Panc1 (cell line): ENCODE data around the gene INSYN2A. TPM values are rescaled to one million over a fixed set of nuclear protein-coding genes. Genes with fewer than 3 reads are reported as not detected.

Experiments used
- ATAC-seq: fragments of 200-7000 bp; cut with Tn5 transposase; 2 replicates; pipeline ENCODE4 v1.9.1; 2020; ENCODE audit warnings: mild to moderate bottlenecking, moderate library complexity
- BruUV-seq: library from RNA; stranded (reverse); fragments of 400-500 nt; replicated peaks from 2 replicates; lab custom pipeline; 2021; lab: Mats Ljungman, UMichigan
- CTCF ChIA-PET: fragments of 300-600 bp; sonication (Branson Sonifier 250); formaldehyde crosslinking; loops from one replicate; lab custom pipeline; 2022; ENCODE audit warnings: antibody characterized with exemption; lab: Charles Lee
- POLR2A ChIA-PET: fragments of 300-600 bp; sonication (Branson Sonifier 250); formaldehyde crosslinking; loops from one replicate; lab custom pipeline; 2022; ENCODE audit warnings: antibody characterized with exemption; lab: Charles Lee
- DNase-seq: peaks from one replicate; pipeline ENCODE4 v3.0.0-alpha.2; 2010; ENCODE audit warnings: low read depth, low spot score
- H3K27ac ChIP-seq: 2 replicates; pipeline ENCODE4 v1.5.1; 2011; ENCODE audit warnings: mild to moderate bottlenecking, low read length, inconsistent platforms
- H3K27me3 ChIP-seq: fragments of 200-500 bp; sonication (Bioruptor generic); 2 replicates; pipeline ENCODE4 v1.6.0; 2014; ENCODE audit warnings: low read length, inconsistent platforms; ENCODE audit not compliant: control insufficient read depth, insufficient read depth
- H3K36me3 ChIP-seq: fragments of 200-500 bp; sonication (Bioruptor generic); 2 replicates; pipeline ENCODE4 v1.5.1; 2014; ENCODE audit warnings: inconsistent platforms, mild to moderate bottlenecking, low read length, moderate library complexity; ENCODE audit not compliant: control insufficient read depth, insufficient read depth
- H3K4me1 ChIP-seq: 2 replicates; pipeline ENCODE4 v1.5.1; 2011; ENCODE audit warnings: inconsistent platforms, mild to moderate bottlenecking, low read length, moderate library complexity; ENCODE audit not compliant: control insufficient read depth, insufficient read depth
- H3K4me3 ChIP-seq, 2 experiments: 2 replicates each; pipeline ENCODE4 v1.5.1; 2011 to 2012; ENCODE audit warnings: low read depth in 2 of 2, low read length in 2 of 2, mild to moderate bottlenecking in 2 of 2, inconsistent platforms in 1 of 2, moderate library complexity in 1 of 2
- H3K9me3 ChIP-seq: fragments of 200-500 bp; sonication (Bioruptor generic); 2 replicates; pipeline ENCODE4 v1.5.1; 2014; ENCODE audit warnings: low read depth, mild to moderate bottlenecking, inconsistent platforms, low read length, moderate library complexity; ENCODE audit not compliant: control insufficient read depth, insufficient read depth
- CTCF ChIP-seq: fragments of 450-650 bp; IDR thresholded peaks from 2 replicates; pipeline ENCODE4 v1.5.1; 2017; ENCODE audit warnings: mild to moderate bottlenecking
- POLR2AphosphoS5 ChIP-seq: IDR thresholded peaks from 2 replicates; pipeline ENCODE4 v1.6.1; 2012; ENCODE audit warnings: mild to moderate bottlenecking, low read depth, low read length, moderate library complexity
- REST ChIP-seq, 2 experiments: IDR thresholded peaks; 2 replicates each; pipeline ENCODE4 v1.6.1; 2011 to 2012; ENCODE audit warnings: low read depth in 2 of 2, control low read depth in 1 of 2, low read length in 1 of 2, mild to moderate bottlenecking in 1 of 2, moderate library complexity in 1 of 2; ENCODE audit not compliant: insufficient read depth in 1 of 2
- SIN3A ChIP-seq: IDR thresholded peaks from 2 replicates; pipeline ENCODE4 v1.6.1; 2012; ENCODE audit warnings: low read depth, mild to moderate bottlenecking, low read length, moderate library complexity, borderline replicate concordance; ENCODE audit not compliant: insufficient read depth
- TCF7L2 ChIP-seq: IDR thresholded peaks from 2 replicates; pipeline ENCODE4 v1.6.1; 2011; ENCODE audit warnings: mild to moderate bottlenecking, low read depth, low read length, inconsistent platforms
- in situ Hi-C: cut with HindIII; loops from 2 replicates; pipeline ENCODE4 v1.10.0; 2016; ENCODE audit warnings: low sequenced_read_pairs, low pct_unique_long_range_greater_than_20kb
- intact Hi-C: fragments of 100-400 bp; cut with micrococcal nuclease; formaldehyde crosslinking; loops from one replicate; pipeline ENCODE4 v1.10.0; 2022; ENCODE audit not compliant: unreplicated experiment
- total RNA-seq: library from RNA; stranded (reverse); gene quantifications from one replicate; pipeline ENCODE4 v1.2.1, GENCODE V29; 2021; ENCODE audit not compliant: unreplicated experiment

Gene INSYN2A
- total RNA-seq, 1 experiment from 2014 or later, result not detected

- no peaks in the 10 kb centered on the region for H3K9me3 ChIP-seq
- in situ Hi-C loops (no loop called here), intact Hi-C loops (no loop called here)
- no peak overlapping the region for H3K27ac ChIP-seq
- no peaks in the 10 kb centered on the region for H3K27me3 ChIP-seq
- POLR2A ChIA-PET, result no interaction called here
- H3K4me1 ChIP-seq, result no peaks in the 10 kb centered on the region
- H3K36me3 ChIP-seq, result no peaks in the 10 kb centered on the region
- TF ChIP-seq TCF7L2, result no peak
- no peak for TF ChIP-seq CTCF
- no peak for TF ChIP-seq REST (IDR thresholded peaks at IDR 0.05; ENCODE audit: insufficient read depth in 1 of 2, low read depth in 2 of 2, low read length in 1 of 2)
- TF ChIP-seq POLR2AphosphoS5, result no peak
- no peak for TF ChIP-seq SIN3A
- ATAC-seq, result no peak
- BruUV-seq, result no TSS peak
- CTCF ChIA-PET, result no interaction called here
- no peak overlapping the region for H3K4me3 ChIP-seq
- no peak for DNase-seq
Measured at GRCh38 chr10:127175357-127176110, 20.9 kb downstream of the INSYN2A start.

GRCh38 chr10:127174866-127175265 is 21.5 kb downstream of the INSYN2A start:
- Histone ChIP-seq H3K27me3 (no peaks in the 10 kb centered on the region), H3K9me3 (no peaks in the 10 kb centered on the region), H3K4me3 (no peak overlapping the region), H3K4me1 (no peaks in the 10 kb centered on the region), H3K27ac (no peak overlapping the region), H3K36me3 (no peaks in the 10 kb centered on the region)
- DNase-seq (no peak), ATAC-seq (no peak)
- ChIA-PET CTCF (no interaction called here), POLR2A (no interaction called here)
- intact Hi-C loops, result no loop called here
- in situ Hi-C loops, result no loop called here
- TF ChIP-seq TCF7L2 (no peak), SIN3A (no peak), POLR2AphosphoS5 (no peak), REST (IDR thresholded peaks at IDR 0.05; ENCODE audit: insufficient read depth in 1 of 2, low read depth in 2 of 2, low read length in 1 of 2) (no peak), CTCF (no peak)
- no TSS peak for BruUV-seq
